T-helper 2 cell (primary cell): ENCODE results near the gene TMEM161A.
"Not testable (repeated sequence)": the region's sequence is repeated elsewhere in the genome, so short reads cannot be mapped to it uniquely, and the experiment has no call there.

Experiments used
- DNase-seq, 5 experiments: peaks; one replicate each; pipeline versions ENCODE4 v3.0.0 to v3.0.0-alpha.2; 2012 to 2022

The TMEM161A gene

GRCh38 chr19:19120308-19121231, 17.7 kb downstream of the TMEM161A start:
- peak in 1 of 5 experiments; percentile 51 for DNase-seq

- DNase-seq: no peak
Measured at GRCh38 chr19:19119325-19120237, 18.7 kb downstream of the TMEM161A start.

GRCh38 chr19:19115954-19116353, 22.3 kb downstream of the TMEM161A start:
- peak in 4 of 5 experiments; percentile 9 to 41 (median 30) for DNase-seq

GRCh38 chr19:19113040-19113626, 25.1 kb downstream of the TMEM161A start:
- DNase-seq: peak in 1 of 5 experiments; percentile 24

GRCh38 chr19:19111967-19112580, 26.2 kb downstream of the TMEM161A start:
- DNase-seq: no peak

- no peak for DNase-seq
Measured at GRCh38 chr19:19111136-19111835, 27.0 kb downstream of the TMEM161A start.

- DNase-seq: peak in 1 of 5 experiments; percentile 51
Measured at GRCh38 chr19:19110410-19111135, 27.7 kb downstream of the TMEM161A start.

- no peak for DNase-seq
Measured at GRCh38 chr19:19109601-19110000, 28.7 kb downstream of the TMEM161A start.

GRCh38 chr19:19107654-19108053, 30.6 kb downstream of the TMEM161A start:
- no peak for DNase-seq

- not testable (repeated sequence) for DNase-seq
Measured at GRCh38 chr19:19106938-19107337, 31.3 kb downstream of the TMEM161A start.

GRCh38 chr19:19106056-19106551, 32.2 kb downstream of the TMEM161A start:
- no peak for DNase-seq

GRCh38 chr19:19105365-19106055, 32.8 kb downstream of the TMEM161A start:
- no peak for DNase-seq

- DNase-seq: no peak
Measured at GRCh38 chr19:19103167-19103566, 35.1 kb downstream of the TMEM161A start.

GRCh38 chr19:19102566-19102965, 35.7 kb downstream of the TMEM161A start:
- DNase-seq: not testable (repeated sequence)

- DNase-seq: no peak
Measured at GRCh38 chr19:19101540-19101939, 36.7 kb downstream of the TMEM161A start.

- DNase-seq: no peak
Measured at GRCh38 chr19:19098703-19099632, 39.3 kb downstream of the TMEM161A start.

- no peak for DNase-seq
Measured at GRCh38 chr19:19098084-19098702, 40.1 kb downstream of the TMEM161A start.
